NCI-H1436 (cell line): ENCODE measurements around the gene TMEM252.

Experiments used
- DNase-seq: peaks from one replicate; lab custom pipeline; 2025; lab: John Stamatoyannopoulos, UW

TMEM252 gene

GRCh38 chr9:68540712-68541535 is at the start of gene TMEM252:
Gene TMEM252, minus strand, starts transcription at chr9:68540883. Its CDS starts 69 bp downstream, at chr9:68540814.
- no peak for DNase-seq

GRCh38 chr9:68585034-68585761 is 44.5 kb upstream of the TMEM252 start:
- no peak for DNase-seq

GRCh38 chr9:68584189-68585033 is 43.7 kb upstream of the TMEM252 start:
- DNase-seq: peak; percentile 87

DNA sequence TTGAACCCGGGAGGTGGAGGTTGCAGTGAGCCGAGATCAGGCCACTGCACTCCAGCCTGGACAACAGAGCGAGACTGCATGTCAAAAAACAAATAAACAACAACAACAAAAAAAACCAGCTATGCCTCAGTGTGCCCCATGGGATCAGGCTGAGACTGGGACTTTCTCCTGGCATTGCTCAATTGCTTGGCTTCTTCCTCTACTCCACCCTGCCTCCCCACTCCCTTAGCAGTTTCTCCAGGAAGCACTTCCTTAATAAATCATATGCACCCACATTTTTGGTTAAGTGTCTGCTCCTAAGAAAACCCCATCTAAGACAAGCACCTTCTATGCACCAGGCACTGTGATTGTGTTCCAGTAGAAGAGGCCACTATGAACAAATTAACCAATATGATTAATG is 41.0 kb upstream of the TMEM252 start:
- no peak for DNase-seq

DNA sequence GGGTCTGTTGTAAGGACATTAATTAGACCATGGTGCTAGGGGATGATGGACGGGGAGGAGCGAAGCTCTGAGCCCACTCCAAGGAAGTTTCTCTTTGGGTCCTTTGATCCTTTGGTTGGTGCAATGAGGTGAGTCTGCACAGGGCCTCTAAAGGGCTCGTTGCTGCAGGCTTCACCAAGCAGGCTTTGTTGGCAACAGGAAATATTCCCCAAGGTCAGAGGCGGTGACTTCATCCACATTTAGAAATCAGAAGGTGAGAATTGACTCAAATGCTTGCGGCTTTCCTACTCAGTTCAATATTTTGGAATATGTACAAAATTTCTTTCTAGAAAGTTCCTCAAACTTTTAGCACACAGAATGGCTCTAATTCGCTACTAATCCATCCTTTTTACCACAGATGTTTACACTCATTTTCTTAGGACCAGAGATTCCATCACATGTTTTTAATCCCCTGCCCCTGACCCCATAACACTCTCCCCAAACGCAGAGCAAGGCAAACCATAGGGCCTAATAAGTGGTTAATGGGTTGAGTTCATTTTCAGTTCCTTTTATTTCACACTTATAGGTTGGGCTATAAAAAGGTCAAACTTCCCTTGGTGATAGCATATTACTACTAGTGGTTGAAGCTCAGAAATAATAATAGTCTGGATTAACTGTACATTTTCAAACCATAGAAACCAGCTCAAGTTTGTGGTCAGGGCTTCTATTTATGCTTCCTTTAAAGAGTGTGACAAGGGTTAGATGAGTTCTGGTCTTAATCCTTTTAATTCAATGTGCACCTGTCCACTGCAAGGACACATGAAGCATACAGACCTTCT is 37.3 kb upstream of the TMEM252 start:
- no peak for DNase-seq

GRCh38 chr9:68575817-68576216 is 35.1 kb upstream of the TMEM252 start:
- DNase-seq: no peak

- DNase-seq: no peak
Observed at GRCh38 chr9:68574150-68574549, 33.5 kb upstream of the TMEM252 start.

- DNase-seq: no peak
Observed at GRCh38 chr9:68567565-68567964, 26.9 kb upstream of the TMEM252 start.

DNA sequence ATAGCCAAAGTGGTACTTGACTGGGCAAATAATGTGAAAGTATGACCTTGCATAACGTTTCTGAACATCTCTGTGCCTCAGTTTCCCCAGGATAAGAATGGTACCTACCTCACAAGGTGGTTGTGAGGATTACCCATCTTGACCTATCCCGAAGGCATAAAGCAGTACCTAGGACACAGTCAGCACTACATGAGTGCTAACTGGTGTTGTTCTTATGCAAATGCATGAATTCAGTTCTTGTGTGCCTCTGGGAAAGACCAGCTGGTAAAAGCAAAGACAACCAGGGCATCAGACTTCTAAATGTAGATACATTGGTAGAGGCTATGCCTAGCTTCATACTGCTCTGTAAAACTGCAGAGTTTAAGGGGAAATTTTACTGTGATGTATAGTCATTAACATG is 21.8 kb upstream of the TMEM252 start:
- no peak for DNase-seq

- DNase-seq: peak; percentile 32
Observed at GRCh38 chr9:68560071-68560844, 19.6 kb upstream of the TMEM252 start.

GRCh38 chr9:68558545-68558944 is 17.9 kb upstream of the TMEM252 start:
- no peak for DNase-seq

DNA sequence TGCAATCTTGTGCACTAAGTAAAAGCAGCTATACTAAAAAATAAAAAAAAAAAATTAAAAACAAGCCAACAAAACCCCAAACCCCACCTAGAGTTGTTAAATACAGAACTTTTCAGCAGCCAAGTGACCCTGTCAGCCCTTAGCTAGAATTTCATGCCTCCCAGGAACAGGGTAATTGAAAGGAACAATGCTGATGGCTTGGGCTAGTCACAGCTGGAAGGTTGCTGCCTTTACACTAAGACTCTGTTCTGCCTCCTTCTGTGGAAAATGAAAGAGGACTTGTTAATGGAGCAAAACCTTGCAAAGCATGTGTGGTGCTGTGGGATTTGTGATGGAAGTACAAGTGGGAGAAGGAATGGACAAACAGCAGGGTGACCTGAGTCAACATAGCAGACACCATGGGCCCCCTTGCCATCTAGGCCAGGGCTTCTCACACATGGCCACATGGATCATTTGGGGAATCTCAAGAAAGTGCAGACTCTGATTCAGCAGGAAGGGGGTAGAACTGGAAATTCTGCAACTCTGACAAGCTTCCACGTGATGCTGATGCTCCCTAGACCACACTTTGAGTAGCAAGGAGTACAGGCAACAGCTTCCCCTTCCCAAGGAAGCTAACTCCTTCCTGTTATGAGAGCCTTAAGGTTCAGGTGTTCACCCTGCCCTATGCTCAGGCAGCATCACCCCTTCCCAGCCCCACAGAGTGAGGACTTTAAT is 14.9 kb upstream of the TMEM252 start:
- DNase-seq: no peak

DNA sequence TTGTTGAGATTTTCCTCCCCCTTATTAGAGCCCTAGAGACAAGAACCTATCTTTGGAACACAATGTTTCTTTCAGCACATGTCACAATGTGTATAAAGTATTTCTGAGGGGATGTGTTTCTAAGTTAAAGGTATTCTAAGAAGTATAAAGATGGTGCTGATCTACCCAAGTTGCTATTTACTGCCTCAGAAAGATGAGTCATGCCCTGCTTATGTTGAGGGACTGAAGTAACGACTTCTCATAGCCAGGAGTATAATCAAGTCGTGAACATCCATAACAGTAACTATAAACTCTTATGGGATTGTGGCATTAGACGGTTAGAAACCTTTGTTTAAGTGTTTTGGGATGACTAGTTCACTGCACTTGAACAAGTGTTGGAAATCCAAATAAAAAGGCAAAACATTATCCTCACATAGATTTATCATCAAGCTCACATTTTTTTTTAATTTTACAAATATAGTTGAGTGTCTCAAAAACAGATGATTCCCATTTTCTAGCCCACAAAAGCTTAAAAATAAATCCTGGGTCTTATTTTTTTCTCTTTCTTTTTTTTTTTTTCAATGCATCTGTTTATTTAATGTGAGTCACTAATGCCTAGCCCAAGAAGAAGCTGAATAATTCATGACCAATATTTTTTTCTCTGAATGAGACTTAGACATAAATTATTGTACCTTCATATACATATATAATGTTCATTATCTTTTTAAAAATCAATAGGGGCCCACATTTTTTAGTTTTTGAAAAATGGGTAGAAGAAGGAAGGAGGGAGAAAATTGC is 12.2 kb upstream of the TMEM252 start:
- DNase-seq: no peak

DNA sequence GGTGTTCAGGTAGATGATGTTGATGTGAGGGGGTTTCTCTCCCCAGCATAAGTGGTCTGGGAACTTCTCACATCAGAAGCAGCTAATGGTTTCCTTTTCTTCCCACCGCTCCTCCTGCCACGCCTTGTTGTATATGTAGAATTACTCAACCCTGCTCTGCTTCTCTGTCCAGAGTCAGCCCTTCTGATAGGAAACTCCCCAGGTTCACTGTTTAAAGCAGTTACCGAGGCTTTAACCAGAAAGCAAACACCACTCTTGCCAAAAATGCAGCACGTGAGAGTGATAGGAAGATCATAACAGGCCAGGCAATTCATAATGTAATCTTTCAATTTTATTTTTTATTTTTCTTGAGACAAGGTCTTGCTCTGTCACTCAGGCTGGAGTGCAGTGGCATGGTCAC is 10.5 kb upstream of the TMEM252 start:
- no peak for DNase-seq

DNA sequence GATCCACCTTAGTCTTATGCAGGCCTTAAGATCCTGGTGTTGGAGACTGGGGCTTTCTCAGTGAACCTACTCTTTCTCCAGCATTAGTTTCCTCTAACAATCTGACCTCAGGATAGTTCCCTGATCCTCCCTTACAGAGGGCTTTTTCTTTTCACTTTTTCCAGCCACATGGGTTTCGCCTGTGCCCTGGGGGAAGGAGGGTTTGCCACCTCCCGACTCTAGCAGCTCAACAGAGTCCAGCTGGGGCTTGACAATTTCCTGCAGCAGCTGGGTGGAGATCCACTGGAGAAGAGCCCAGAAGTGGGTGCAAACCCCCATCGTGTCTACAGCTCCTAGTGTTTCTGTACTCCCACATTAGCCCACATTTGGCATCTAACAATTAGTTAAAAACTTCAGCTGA is 7.6 kb upstream of the TMEM252 start:
- no peak for DNase-seq

- no peak for DNase-seq
Observed at GRCh38 chr9:68547417-68547816, 6.7 kb upstream of the TMEM252 start.

GRCh38 chr9:68546596-68547390 is 6.1 kb upstream of the TMEM252 start:
- no peak for DNase-seq

GRCh38 chr9:68545033-68545705 is 4.5 kb upstream of the TMEM252 start:
- DNase-seq: no peak
